ENCODE data around the gene TFB1M.

TFB1M gene

GRCh38 chr6:155245831-155246230 lies 68.5 kb downstream of the TFB1M start:
- TF ChIP-seq ZNF776 (tag by site-specific recombination; IDR thresholded peaks at IDR 0.05; ENCODE audit: borderline replicate concordance) (no peak), OSR2 (tag by site-specific recombination; IDR thresholded peaks at IDR 0.05) (no peak), ELK4 (IDR thresholded peaks at IDR 0.05; ENCODE audit: borderline replicate concordance, low read depth, low read length) (no peak), ZNF140 (tag by site-specific recombination; IDR thresholded peaks at IDR 0.05) (no peak), TCF7L2 (IDR thresholded peaks at IDR 0.05; ENCODE audit: borderline replicate concordance, low read depth, low read length) (no peak), ZFP69B (tag by site-specific recombination; IDR thresholded peaks at IDR 0.05) (no peak), ZIC2 (tag by site-specific recombination; IDR thresholded peaks at IDR 0.05) (no peak), ZNF280D (tag by site-specific recombination; IDR thresholded peaks at IDR 0.05) (no peak), SP2 (tag by site-specific recombination; IDR thresholded peaks at IDR 0.05) (no peak), HOXD13 (CRISPR knock-in tag; IDR thresholded peaks at IDR 0.05; ENCODE audit: borderline replicate concordance) (no peak), MYNN (tag by site-specific recombination; IDR thresholded peaks at IDR 0.05; ENCODE audit: borderline replicate concordance) (no peak), ZNF18 (tag by site-specific recombination; IDR thresholded peaks at IDR 0.05) (no peak)
- no peaks in the 10 kb centered on the region for H3K4me1 ChIP-seq (ENCODE audit: control insufficient read depth, insufficient read depth, low read length)
- POLR2A ChIA-PET = no interaction called here
- peaks cover 0 to 48% of the 10 kb centered on the region in 2 experiments; a peak in 2 of 3 replicates for H3K36me3 ChIP-seq (ENCODE audit: control insufficient read depth in 2 of 2, insufficient read depth in 1 of 2, low read length in 2 of 2)
- CTCF ChIA-PET = interaction anchor here (0.6 to 1.5 kb wide), 2 partner anchors 68 to 387 kb away, joined by 3 to 5 read pairs; no protein-coding TSS in a partner anchor
- no peaks in the 10 kb centered on the region for H3K9me3 ChIP-seq (ENCODE audit: control insufficient read depth, insufficient read depth, low read depth, low read length)
- H3K4me3 ChIP-seq (ENCODE audit: low read depth, low read length) = no peak overlapping the region
- no peak overlapping the region for H3K27ac ChIP-seq (ENCODE audit: extremely low read depth, low read depth, low read length)

GRCh38 chr6:155245193-155245592 lies 69.1 kb downstream of the TFB1M start:
- Histone ChIP-seq H3K36me3 (ENCODE audit: control insufficient read depth in 2 of 2, insufficient read depth in 1 of 2, low read length in 2 of 2) (peaks cover 0 to 43% of the 10 kb centered on the region in 2 experiments; a peak in 2 of 3 replicates), H3K27ac (ENCODE audit: extremely low read depth, low read depth, low read length) (no peak overlapping the region), H3K9me3 (ENCODE audit: control insufficient read depth, insufficient read depth, low read depth, low read length) (no peaks in the 10 kb centered on the region), H3K4me1 (ENCODE audit: control insufficient read depth, insufficient read depth, low read length) (no peaks in the 10 kb centered on the region), H3K4me3 (ENCODE audit: low read depth, low read length) (no peak overlapping the region)
- CTCF ChIA-PET = interaction anchor here (1.5 kb wide), 1 partner anchor 68 kb away, joined by 5 read pairs; no protein-coding TSS in a partner anchor
- POLR2A ChIA-PET = no interaction called here
- TF ChIP-seq ZNF707 (tag by site-specific recombination; IDR thresholded peaks at IDR 0.05) (no peak), ZNF280D (tag by site-specific recombination; IDR thresholded peaks at IDR 0.05) (no peak), HOXC10 (CRISPR knock-in tag; IDR thresholded peaks at IDR 0.05) (no peak), ZBTB48 (tag by site-specific recombination; IDR thresholded peaks at IDR 0.05) (no peak), REPIN1 (tag by site-specific recombination; IDR thresholded peaks at IDR 0.05; ENCODE audit: low read depth) (no peak), ZNF302 (tag by site-specific recombination; IDR thresholded peaks at IDR 0.05; ENCODE audit: low read depth) (no peak), ZNF629 (tag by site-specific recombination; IDR thresholded peaks at IDR 0.05) (no peak), ZNF624 (tag by site-specific recombination; IDR thresholded peaks at IDR 0.05) (no peak), ZNF362 (tag by site-specific recombination; IDR thresholded peaks at IDR 0.05) (no peak), ZNF792 (tag by site-specific recombination; IDR thresholded peaks at IDR 0.05) (no peak), ZNF747 (tag by site-specific recombination; IDR thresholded peaks at IDR 0.05) (no peak), ZNF555 (tag by site-specific recombination; conservative IDR thresholded peaks at IDR 0.05) (no peak), ZNF585B (tag by site-specific recombination; IDR thresholded peaks at IDR 0.05) (no peak), KLF1 (tag by site-specific recombination; IDR thresholded peaks at IDR 0.05) (no peak)
